Hepatocyte (in vitro differentiated cells): ENCODE results near the gene WDR90. TPM values are rescaled to one million over a fixed set of nuclear protein-coding genes. Genes with fewer than 3 reads are reported as not detected.

Experiments
- DNase-seq: peaks from one replicate; pipeline ENCODE4 v3.0.0-alpha.2; 2016; ENCODE audit warnings: low spot score
- H2AFZ ChIP-seq: fragments of 200-600 bp; sonication (generic); 2 replicates; pipeline ENCODE4 v1.6.0; 2016; ENCODE audit warnings: antibody characterized with exemption, mild to moderate bottlenecking
- H3K27ac ChIP-seq: fragments of 200-600 bp; sonication (generic); 2 replicates; pipeline ENCODE4 v1.5.1; 2016; ENCODE audit warnings: mild to moderate bottlenecking
- H3K27me3 ChIP-seq: fragments of 200-600 bp; sonication (generic); 2 replicates; pipeline ENCODE4 v1.6.1; 2016
- H3K36me3 ChIP-seq: fragments of 200-600 bp; sonication (generic); replicated peaks from 2 replicates; pipeline ENCODE4 v1.5.1; 2016; ENCODE audit warnings: low read depth; ENCODE audit not compliant: insufficient read depth
- H3K4me1 ChIP-seq: fragments of 200-600 bp; sonication (generic); 2 replicates; pipeline ENCODE4 v1.5.1; 2016; ENCODE audit warnings: mild to moderate bottlenecking, moderate library complexity; ENCODE audit not compliant: insufficient read depth
- H3K4me2 ChIP-seq: fragments of 200-600 bp; sonication (generic); 2 replicates; pipeline ENCODE4 v1.6.0; 2016
- H3K4me3 ChIP-seq: fragments of 200-600 bp; sonication (generic); 2 replicates; pipeline ENCODE4 v1.5.1; 2016; ENCODE audit warnings: mild to moderate bottlenecking
- H3K79me2 ChIP-seq: fragments of 200-600 bp; sonication (generic); 2 replicates; pipeline ENCODE4 v1.6.0; 2017; ENCODE audit warnings: mild to moderate bottlenecking
- H3K9me2 ChIP-seq: fragments of 200-600 bp; sonication (generic); replicated peaks from 2 replicates; pipeline ENCODE4 v1.6.0; 2017; ENCODE audit warnings: mild to moderate bottlenecking; ENCODE audit not compliant: insufficient read depth
- H3K9me3 ChIP-seq: fragments of 200-600 bp; sonication (generic); 2 replicates; pipeline ENCODE4 v1.5.1; 2016; ENCODE audit warnings: low read depth, mild to moderate bottlenecking
- H4K20me1 ChIP-seq: fragments of 200-600 bp; sonication (generic); 2 replicates; pipeline ENCODE4 v1.6.0; 2016; ENCODE audit warnings: mild to moderate bottlenecking; ENCODE audit not compliant: insufficient read depth, poor library complexity, severe bottlenecking
- CTCF ChIP-seq: fragments of 200-600 bp; sonication (generic); IDR thresholded peaks from 2 replicates; pipeline ENCODE4 v1.5.1; 2016; ENCODE audit warnings: antibody characterized with exemption, mild to moderate bottlenecking; ENCODE audit not compliant: poor library complexity
- EZH2 ChIP-seq: fragments of 200-600 bp; sonication (generic); IDR thresholded peaks from 2 replicates; pipeline ENCODE4 v1.6.1; 2016; ENCODE audit warnings: antibody characterized with exemption, mild to moderate bottlenecking, borderline replicate concordance
- EZH2phosphoT487 ChIP-seq: fragments of 200-600 bp; sonication (generic); IDR thresholded peaks from one replicate; pipeline ENCODE4 v1.6.1; 2018; ENCODE audit warnings: antibody characterized with exemption, mild to moderate bottlenecking, low read depth, moderate library complexity; ENCODE audit not compliant: unreplicated experiment, severe bottlenecking
- WGBS: methylation state at CpG from one replicate; pipeline ENCODE4 v1.1.6; 2016; ENCODE audit warnings: low lambda C conversion rate; ENCODE audit errors: missing lambda C conversion rate; 5-methylcytosine and 5-hydroxymethylcytosine counted together
- polyA plus RNA-seq: library from polyadenylated mRNA; unstranded; fragments of >200 nt; fragmentation: Nextera tagmentation; extraction: Ambion mirVana; gene quantifications from 2 replicates; pipeline ENCODE4 v1.2.1, GENCODE V29; 2016
- total RNA-seq: library from RNA; depleted of rRNA; stranded (reverse); fragments of >200 nt; gene quantifications from 2 replicates; pipeline ENCODE4 v1.2.3, GENCODE V29; 2014

WDR90 gene
- total and polyA plus RNA-seq, 2 experiments from 2014 or later: 14.4 to 25.1 TPM

- H3K27me3 ChIP-seq: no peaks in the 10 kb centered on the region
- H3K4me2 ChIP-seq: peak within 1 kb of the TSS; percentile 73
- peaks cover 12% of the 10 kb centered on the region for H3K79me2 ChIP-seq
- H3K9me3 ChIP-seq: no peaks in the 10 kb centered on the region
- no peak within 1 kb of the TSS for H3K27ac ChIP-seq
- TF ChIP-seq CTCF: no peak
- TF ChIP-seq EZH2phosphoT487: no peak
- TF ChIP-seq EZH2: no peak
- no peaks in the 10 kb centered on the region for H3K36me3 ChIP-seq
- no peak for DNase-seq
- H4K20me1 ChIP-seq: no peaks in the 10 kb centered on the region
- H3K4me1 ChIP-seq: peaks cover 22% of the 10 kb centered on the region
- 7% methylated on average over 13 of the region's 23 CpGs for WGBS
- no peak within 1 kb of the TSS for H3K4me3 ChIP-seq
- H2AFZ ChIP-seq: no peak within 1 kb of the TSS
- no peaks in the 10 kb centered on the region for H3K9me2 ChIP-seq
These were observed 18.3 kb upstream of the WDR90 start, which contains the start of gene WFIKKN1 for GRCh38 chr16:630815-631405. WFIKKN1 (plus strand) TSS chr16:630985; CDS start chr16:631254, 269 bp downstream.

GRCh38 chr16:631808-632358 lies 17.3 kb upstream of the WDR90 start:
- 82% methylated on average over 6 of the region's 9 CpGs for WGBS

GRCh38 chr16:632486-633335 lies 16.5 kb upstream of the WDR90 start:
- Histone ChIP-seq H2AFZ (no peak overlapping the region), H3K79me2 (peaks cover 12% of the 10 kb centered on the region), H3K27ac (no peak overlapping the region), H4K20me1 (no peaks in the 10 kb centered on the region), H3K4me3 (no peak overlapping the region), H3K9me2 (no peaks in the 10 kb centered on the region), H3K9me3 (no peaks in the 10 kb centered on the region), H3K4me1 (peaks cover 27% of the 10 kb centered on the region), H3K4me2 (no peak overlapping the region), H3K36me3 (no peaks in the 10 kb centered on the region), H3K27me3 (no peaks in the 10 kb centered on the region)
- TF ChIP-seq EZH2: no peak
- no peak for TF ChIP-seq CTCF
- TF ChIP-seq EZH2phosphoT487: no peak
- no peak for DNase-seq
- 97% methylated on average over 57 of the region's 67 CpGs for WGBS

More at GRCh38 chr16:631808-632358, 17.3 kb upstream of the WDR90 start:
- Histone ChIP-seq H3K9me3 (no peaks in the 10 kb centered on the region), H3K27ac (no peak overlapping the region), H3K9me2 (no peaks in the 10 kb centered on the region), H4K20me1 (no peaks in the 10 kb centered on the region), H3K27me3 (no peaks in the 10 kb centered on the region), H3K4me2 (no peak overlapping the region), H3K4me3 (no peak overlapping the region), H3K36me3 (no peaks in the 10 kb centered on the region), H2AFZ (no peak overlapping the region), H3K4me1 (peaks cover 22% of the 10 kb centered on the region), H3K79me2 (peaks cover 12% of the 10 kb centered on the region)
- no peak for DNase-seq
- TF ChIP-seq EZH2: no peak
- no peak for TF ChIP-seq EZH2phosphoT487
- TF ChIP-seq CTCF: no peak
